GM12878 (cell line): ENCODE measurements around the gene CLCN2. TPM values are rescaled to one million over a fixed set of nuclear protein-coding genes. Genes with fewer than 3 reads are reported as not detected.

Experiments
- CHD2 ChIP-seq: IDR thresholded peaks from 2 replicates; pipeline ENCODE4 v1.6.1; 2011; ENCODE audit warnings: low read depth, low read length, improper control_type of control experiment, borderline replicate concordance
- ETV6 ChIP-seq, 2 experiments: fragments of 450-650 bp in 1 of 2; IDR thresholded peaks in 1 of 2; conservative IDR thresholded peaks in 1 of 2; 2 replicates each; pipeline ENCODE4 v1.6.1; 2014; ENCODE audit warnings: antibody characterized with exemption in 1 of 2, borderline replicate concordance in 1 of 2, low read depth in 1 of 2, mild to moderate bottlenecking in 1 of 2, moderate library complexity in 1 of 2
- GATAD2B ChIP-seq: fragments of 450-650 bp; conservative IDR thresholded peaks from 2 replicates; pipeline ENCODE4 v1.6.1; 2017; ENCODE audit warnings: low read depth, mild to moderate bottlenecking, moderate library complexity
- HDAC2 ChIP-seq: fragments of 200-600 bp; sonication (generic); IDR thresholded peaks from 2 replicates; pipeline ENCODE4 v1.6.1; 2017
- IKZF1 ChIP-seq: fragments of 450-650 bp; conservative IDR thresholded peaks from 2 replicates; pipeline ENCODE4 v1.6.1; 2017; ENCODE audit warnings: antibody characterized with exemption, mild to moderate bottlenecking
- NFIC ChIP-seq: IDR thresholded peaks from 2 replicates; pipeline ENCODE4 v1.6.1; 2012; ENCODE audit warnings: low read depth, mild to moderate bottlenecking, inconsistent platforms, low read length, moderate library complexity
- PAX5 ChIP-seq: IDR thresholded peaks from 2 replicates; pipeline ENCODE4 v1.6.1; 2011; ENCODE audit warnings: low read depth, low read length, borderline replicate concordance
- PAX8 ChIP-seq: fragments of 450-650 bp; IDR thresholded peaks from 2 replicates; pipeline ENCODE4 v1.6.1; 2017; ENCODE audit warnings: mild to moderate bottlenecking, moderate library complexity
- RB1 ChIP-seq: fragments of 450-650 bp; formaldehyde crosslinking; IDR thresholded peaks from 2 replicates; pipeline ENCODE4 v1.6.1; 2017; ENCODE audit warnings: mild to moderate bottlenecking, borderline replicate concordance
- RELA ChIP-seq: fragments of 450-650 bp; IDR thresholded peaks from 2 replicates; pipeline ENCODE4 v1.8.0; 2014; ENCODE audit warnings: borderline replicate concordance; ENCODE audit not compliant: partially characterized antibody
- SMC3 ChIP-seq: IDR thresholded peaks from 2 replicates; pipeline ENCODE4 v1.6.1; 2011; ENCODE audit warnings: low read length, improper control_type of control experiment, borderline replicate concordance
- YBX1 ChIP-seq: fragments of 450-650 bp; IDR thresholded peaks from 2 replicates; pipeline ENCODE4 v1.6.1; 2016; ENCODE audit warnings: antibody characterized with exemption
- ZNF24 ChIP-seq: fragments of 450-650 bp; IDR thresholded peaks from 2 replicates; pipeline ENCODE4 v1.6.1; 2017; ENCODE audit warnings: antibody characterized with exemption, mild to moderate bottlenecking
- ZNF622 ChIP-seq: fragments of 450-650 bp; IDR thresholded peaks from 2 replicates; pipeline ENCODE4 v1.6.1; 2017; ENCODE audit warnings: mild to moderate bottlenecking, inconsistent platforms
- polyA plus RNA-seq, 11 experiments: library from polyadenylated mRNA; depleted of rRNA in 4 of 11; unstranded in 6 of 11; stranded (reverse) in 5 of 11; fragments of >200 nt; fragmentation: Nextera tagmentation in 4 of 11; fragmentation: Illumina TruSeq in 1 of 11; extraction: Ambion mirVana in 4 of 11; extraction: Trizol in 1 of 11; gene quantifications; 1 replicate in 1 of 11; 2 replicates in 10 of 11; pipeline versions ENCODE4 v1.2.1 to v1.2.3, GENCODE V29; 2011 to 2016; ENCODE audit warnings: inconsistent platforms in 2 of 11, missing spikeins in 2 of 11, low read depth in 1 of 11
- total RNA-seq, 4 experiments: library from RNA; depleted of rRNA in 3 of 4; stranded (reverse); fragments of >200 nt in 3 of 4; fragmentation: Illumina TruSeq in 1 of 4; extraction: Trizol in 1 of 4; gene quantifications; 2 replicates each; pipeline versions ENCODE4 v1.2.1 to v1.2.3, GENCODE V29; 2013 to 2021
- TF ChIP-seq, protein P1 (sequence below): IDR thresholded peaks from 2 replicates; pipeline ENCODE4 v1.6.1; 2012; ENCODE audit warnings: improper control_type of control experiment, low read depth, low read length; ENCODE audit not compliant: insufficient replicate concordance
- TF ChIP-seq, protein P2 (sequence below): fragments of 450-650 bp; IDR thresholded peaks from 2 replicates; pipeline ENCODE4 v1.6.1; 2018; ENCODE audit warnings: mild to moderate bottlenecking, low read depth, moderate library complexity; ENCODE audit not compliant: partially characterized antibody
- TF ChIP-seq, protein P3 (sequence below): fragments of 450-650 bp; formaldehyde crosslinking; IDR thresholded peaks from 2 replicates; pipeline ENCODE4 v1.4.0; 2022; ENCODE audit warnings: mild to moderate bottlenecking, moderate library complexity

CLCN2 gene
- total and polyA plus RNA-seq, 10 of the 15 experiments (the other 5 are each of a cell fraction or from before 2014, with no cell fraction given), result 0.13 to 2.6 (median 0.85) TPM; not detected in 1

DNA sequence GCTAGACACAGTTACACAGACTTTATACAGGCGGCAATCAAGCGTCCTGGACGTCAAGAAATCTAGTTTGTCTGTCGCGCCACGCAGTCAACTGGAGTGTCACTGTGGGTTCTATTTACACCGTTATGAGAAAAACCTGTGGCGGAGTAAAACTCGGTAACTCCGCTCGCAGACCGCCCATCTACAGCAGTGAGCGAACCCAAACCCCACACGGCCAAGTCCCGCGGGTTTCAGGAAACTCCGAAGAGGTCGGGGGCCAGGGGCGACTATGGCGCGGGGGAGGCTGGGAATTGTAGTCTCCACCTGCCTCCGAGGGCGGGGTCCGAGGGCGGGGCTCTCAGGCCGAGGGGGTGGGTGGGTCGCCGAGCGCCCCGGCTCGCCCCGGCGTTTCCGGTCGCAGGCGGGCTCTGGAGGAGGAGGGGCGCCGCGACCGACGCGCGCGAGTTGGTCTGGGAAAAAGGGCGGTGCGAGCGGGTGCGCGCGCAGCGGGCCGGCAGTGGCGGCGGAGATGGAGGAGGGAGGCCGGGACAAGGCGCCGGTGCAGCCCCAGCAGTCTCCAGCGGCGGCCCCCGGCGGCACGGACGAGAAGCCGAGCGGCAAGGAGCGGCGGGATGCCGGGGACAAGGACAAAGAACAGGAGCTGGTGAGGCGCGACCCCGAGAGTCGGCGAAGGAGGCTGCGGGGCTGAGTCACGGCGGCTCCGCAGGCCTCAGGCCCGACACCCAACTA lies 62.5 kb downstream of the CLCN2 start, which contains the start of gene PSMD2 (continued):
- TF ChIP-seq, protein P1, sequence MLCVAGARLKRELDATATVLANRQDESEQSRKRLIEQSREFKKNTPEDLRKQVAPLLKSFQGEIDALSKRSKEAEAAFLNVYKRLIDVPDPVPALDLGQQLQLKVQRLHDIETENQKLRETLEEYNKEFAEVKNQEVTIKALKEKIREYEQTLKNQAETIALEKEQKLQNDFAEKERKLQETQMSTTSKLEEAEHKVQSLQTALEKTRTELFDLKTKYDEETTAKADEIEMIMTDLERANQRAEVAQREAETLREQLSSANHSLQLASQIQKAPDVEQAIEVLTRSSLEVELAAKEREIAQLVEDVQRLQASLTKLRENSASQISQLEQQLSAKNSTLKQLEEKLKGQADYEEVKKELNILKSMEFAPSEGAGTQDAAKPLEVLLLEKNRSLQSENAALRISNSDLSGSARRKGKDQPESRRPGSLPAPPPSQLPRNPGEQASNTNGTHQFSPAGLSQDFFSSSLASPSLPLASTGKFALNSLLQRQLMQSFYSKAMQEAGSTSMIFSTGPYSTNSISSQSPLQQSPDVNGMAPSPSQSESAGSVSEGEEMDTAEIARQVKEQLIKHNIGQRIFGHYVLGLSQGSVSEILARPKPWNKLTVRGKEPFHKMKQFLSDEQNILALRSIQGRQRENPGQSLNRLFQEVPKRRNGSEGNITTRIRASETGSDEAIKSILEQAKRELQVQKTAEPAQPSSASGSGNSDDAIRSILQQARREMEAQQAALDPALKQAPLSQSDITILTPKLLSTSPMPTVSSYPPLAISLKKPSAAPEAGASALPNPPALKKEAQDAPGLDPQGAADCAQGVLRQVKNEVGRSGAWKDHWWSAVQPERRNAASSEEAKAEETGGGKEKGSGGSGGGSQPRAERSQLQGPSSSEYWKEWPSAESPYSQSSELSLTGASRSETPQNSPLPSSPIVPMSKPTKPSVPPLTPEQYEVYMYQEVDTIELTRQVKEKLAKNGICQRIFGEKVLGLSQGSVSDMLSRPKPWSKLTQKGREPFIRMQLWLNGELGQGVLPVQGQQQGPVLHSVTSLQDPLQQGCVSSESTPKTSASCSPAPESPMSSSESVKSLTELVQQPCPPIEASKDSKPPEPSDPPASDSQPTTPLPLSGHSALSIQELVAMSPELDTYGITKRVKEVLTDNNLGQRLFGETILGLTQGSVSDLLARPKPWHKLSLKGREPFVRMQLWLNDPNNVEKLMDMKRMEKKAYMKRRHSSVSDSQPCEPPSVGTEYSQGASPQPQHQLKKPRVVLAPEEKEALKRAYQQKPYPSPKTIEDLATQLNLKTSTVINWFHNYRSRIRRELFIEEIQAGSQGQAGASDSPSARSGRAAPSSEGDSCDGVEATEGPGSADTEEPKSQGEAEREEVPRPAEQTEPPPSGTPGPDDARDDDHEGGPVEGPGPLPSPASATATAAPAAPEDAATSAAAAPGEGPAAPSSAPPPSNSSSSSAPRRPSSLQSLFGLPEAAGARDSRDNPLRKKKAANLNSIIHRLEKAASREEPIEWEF, result no peak
- TF ChIP-seq CHD2 (peak; percentile 98), PAX8 (no peak), ZNF622 (no peak), GATAD2B (peak; percentile 70; the same call in 1 of the 2 replicates), YBX1 (no peak), PAX5 (no peak), NFIC (no peak), ZNF24 (no peak), RELA (no peak), HDAC2 (no peak), ETV6 (conservative IDR thresholded peaks at IDR 0.05 in 1 of 2, IDR thresholded peaks at IDR 0.05 in 1 of 2; ENCODE audit: borderline replicate concordance in 1 of 2, low read depth in 1 of 2) (no peak), IKZF1 (peak; percentile 67; the same call in 1 of the 2 replicates), SMC3 (no peak), RB1 (peak; percentile 68)
- TF ChIP-seq, protein P2, sequence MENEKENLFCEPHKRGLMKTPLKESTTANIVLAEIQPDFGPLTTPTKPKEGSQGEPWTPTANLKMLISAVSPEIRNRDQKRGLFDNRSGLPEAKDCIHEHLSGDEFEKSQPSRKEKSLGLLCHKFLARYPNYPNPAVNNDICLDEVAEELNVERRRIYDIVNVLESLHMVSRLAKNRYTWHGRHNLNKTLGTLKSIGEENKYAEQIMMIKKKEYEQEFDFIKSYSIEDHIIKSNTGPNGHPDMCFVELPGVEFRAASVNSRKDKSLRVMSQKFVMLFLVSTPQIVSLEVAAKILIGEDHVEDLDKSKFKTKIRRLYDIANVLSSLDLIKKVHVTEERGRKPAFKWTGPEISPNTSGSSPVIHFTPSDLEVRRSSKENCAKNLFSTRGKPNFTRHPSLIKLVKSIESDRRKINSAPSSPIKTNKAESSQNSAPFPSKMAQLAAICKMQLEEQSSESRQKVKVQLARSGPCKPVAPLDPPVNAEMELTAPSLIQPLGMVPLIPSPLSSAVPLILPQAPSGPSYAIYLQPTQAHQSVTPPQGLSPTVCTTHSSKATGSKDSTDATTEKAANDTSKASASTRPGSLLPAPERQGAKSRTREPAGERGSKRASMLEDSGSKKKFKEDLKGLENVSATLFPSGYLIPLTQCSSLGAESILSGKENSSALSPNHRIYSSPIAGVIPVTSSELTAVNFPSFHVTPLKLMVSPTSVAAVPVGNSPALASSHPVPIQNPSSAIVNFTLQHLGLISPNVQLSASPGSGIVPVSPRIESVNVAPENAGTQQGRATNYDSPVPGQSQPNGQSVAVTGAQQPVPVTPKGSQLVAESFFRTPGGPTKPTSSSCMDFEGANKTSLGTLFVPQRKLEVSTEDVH, result no peak
- TF ChIP-seq, protein P3, sequence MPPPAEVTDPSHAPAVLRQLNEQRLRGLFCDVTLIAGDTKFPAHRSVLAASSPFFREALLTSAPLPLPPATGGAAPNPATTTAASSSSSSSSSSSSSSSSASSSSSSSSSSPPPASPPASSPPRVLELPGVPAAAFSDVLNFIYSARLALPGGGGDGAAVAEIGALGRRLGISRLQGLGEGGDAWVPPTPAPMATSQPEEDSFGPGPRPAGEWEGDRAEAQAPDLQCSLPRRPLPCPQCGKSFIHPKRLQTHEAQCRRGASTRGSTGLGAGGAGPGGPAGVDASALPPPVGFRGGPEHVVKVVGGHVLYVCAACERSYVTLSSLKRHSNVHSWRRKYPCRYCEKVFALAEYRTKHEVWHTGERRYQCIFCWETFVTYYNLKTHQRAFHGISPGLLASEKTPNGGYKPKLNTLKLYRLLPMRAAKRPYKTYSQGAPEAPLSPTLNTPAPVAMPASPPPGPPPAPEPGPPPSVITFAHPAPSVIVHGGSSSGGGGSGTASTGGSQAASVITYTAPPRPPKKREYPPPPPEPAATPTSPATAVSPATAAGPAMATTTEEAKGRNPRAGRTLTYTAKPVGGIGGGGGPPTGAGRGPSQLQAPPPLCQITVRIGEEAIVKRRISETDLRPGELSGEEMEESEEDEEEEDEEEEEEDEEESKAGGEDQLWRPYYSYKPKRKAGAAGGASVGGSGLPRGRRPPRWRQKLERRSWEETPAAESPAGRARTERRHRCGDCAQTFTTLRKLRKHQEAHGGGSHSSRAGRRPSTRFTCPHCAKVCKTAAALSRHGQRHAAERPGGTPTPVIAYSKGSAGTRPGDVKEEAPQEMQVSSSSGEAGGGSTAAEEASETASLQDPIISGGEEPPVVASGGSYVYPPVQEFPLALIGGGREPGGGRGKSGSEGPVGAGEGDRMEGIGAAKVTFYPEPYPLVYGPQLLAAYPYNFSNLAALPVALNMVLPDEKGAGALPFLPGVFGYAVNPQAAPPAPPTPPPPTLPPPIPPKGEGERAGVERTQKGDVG (CRISPR knock-in tag), result no peak
